OCI-LY3 (cell line): ENCODE measurements around the gene VPS4B.
"Not testable (repeated sequence)": the region's sequence is repeated elsewhere in the genome, so short reads cannot be mapped to it uniquely, and the experiment has no call there.

ENCODE experiments used
- H2AFZ ChIP-seq: fragments of 200-600, 300-600 bp; shearing (Covaris generic); 2 replicates; pipeline ENCODE4 v1.6.0; 2014; ENCODE audit warnings: antibody characterized with exemption, low read depth, low read length
- H3K27ac ChIP-seq: fragments of 200-600, 300-600 bp; sonication (generic); 2 replicates; pipeline ENCODE4 v1.5.1; 2014; ENCODE audit warnings: mild to moderate bottlenecking, low read length, moderate library complexity, mixed read lengths
- H3K27me3 ChIP-seq: fragments of 200-600, 300-600 bp; sonication (generic); 2 replicates; pipeline ENCODE4 v1.6.1; 2014; ENCODE audit warnings: low read depth, low read length, mixed read lengths
- H3K36me3 ChIP-seq: fragments of 200-600, 300-600 bp; sonication (generic); replicated peaks from 2 replicates; pipeline ENCODE3; 2014; ENCODE audit warnings: low read depth, low read length, mixed read lengths
- H3K4me1 ChIP-seq: fragments of 300-600, 200-600 bp; sonication (generic); 2 replicates; pipeline ENCODE4 v1.6.1; 2014; ENCODE audit warnings: low read length, mixed read lengths
- H3K4me2 ChIP-seq: fragments of 200-600, 300-600 bp; sonication (generic); 2 replicates; pipeline ENCODE4 v1.6.1; 2014; ENCODE audit warnings: low read length, mixed read lengths
- H3K4me3 ChIP-seq: fragments of 300-600, 200-600 bp; sonication (generic); 2 replicates; pipeline ENCODE4 v1.5.1; 2014; ENCODE audit warnings: antibody characterized with exemption, mild to moderate bottlenecking, low read length, moderate library complexity
- H3K79me2 ChIP-seq: fragments of 300-600, 200-600 bp; shearing (Covaris generic); 2 replicates; pipeline ENCODE4 v1.6.1; 2014; ENCODE audit warnings: mild to moderate bottlenecking, low read length, mixed read lengths
- H3K9ac ChIP-seq: fragments of 300-600, 200-600 bp; shearing (Covaris generic); 2 replicates; pipeline ENCODE4 v1.6.0; 2014; ENCODE audit warnings: mild to moderate bottlenecking, low read length, moderate library complexity
- H3K9me3 ChIP-seq: fragments of 200-600, 300-600 bp; shearing (Covaris generic); 2 replicates; pipeline ENCODE4 v1.6.1; 2014; ENCODE audit warnings: low read length, mixed read lengths; ENCODE audit not compliant: insufficient read depth
- H4K20me1 ChIP-seq: fragments of 200-600, 300-600 bp; sonication (generic); 2 replicates; pipeline ENCODE4 v1.6.1; 2016; ENCODE audit warnings: low read length, mixed read lengths; ENCODE audit not compliant: insufficient read depth
- EZH2phosphoT487 ChIP-seq: fragments of 200-600 bp; shearing (Covaris generic); IDR thresholded peaks from 2 replicates; pipeline ENCODE4 v1.6.1; 2018; ENCODE audit warnings: antibody characterized with exemption, mixed run types, low read depth
- TF ChIP-seq, protein P1 (sequence below): fragments of 200-600, 300-600 bp; sonication (generic); IDR thresholded peaks from 2 replicates; pipeline ENCODE4 v1.5.1; 2014; ENCODE audit warnings: antibody characterized with exemption, low read length, low read depth

Gene VPS4B

DNA sequence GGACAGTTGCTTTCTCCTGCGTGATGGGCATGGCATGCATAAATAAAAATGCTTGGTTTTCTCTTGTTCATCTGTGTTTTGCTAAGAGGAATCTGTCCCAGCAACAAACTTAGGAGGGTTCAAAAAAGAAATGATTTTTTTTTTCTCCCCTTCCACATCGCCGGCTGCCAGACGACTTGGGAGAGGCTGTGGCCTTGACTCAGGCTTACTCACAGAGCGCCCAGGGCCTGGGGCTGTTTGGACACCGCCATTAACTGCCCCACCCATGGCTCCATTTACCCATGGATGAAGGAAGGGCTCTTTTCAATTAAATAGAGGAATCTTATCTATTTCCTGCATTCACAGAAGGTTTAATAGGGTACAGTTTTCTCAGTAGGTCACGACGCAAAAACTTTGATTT is 32.2 kb upstream of the VPS4B start:
- Histone ChIP-seq H4K20me1 (no peaks in the 10 kb centered on the region), H3K79me2 (no peaks in the 10 kb centered on the region), H2AFZ (no peak overlapping the region), H3K4me3 (no peak overlapping the region), H3K4me2 (no peak overlapping the region), H3K27me3 (no peaks in the 10 kb centered on the region), H3K4me1 (no peaks in the 10 kb centered on the region), H3K9me3 (no peaks in the 10 kb centered on the region), H3K27ac (no peak overlapping the region), H3K9ac (no peak overlapping the region), H3K36me3 (no peaks in the 10 kb centered on the region)
- TF ChIP-seq EZH2phosphoT487 = no peak
- TF ChIP-seq, protein P1, sequence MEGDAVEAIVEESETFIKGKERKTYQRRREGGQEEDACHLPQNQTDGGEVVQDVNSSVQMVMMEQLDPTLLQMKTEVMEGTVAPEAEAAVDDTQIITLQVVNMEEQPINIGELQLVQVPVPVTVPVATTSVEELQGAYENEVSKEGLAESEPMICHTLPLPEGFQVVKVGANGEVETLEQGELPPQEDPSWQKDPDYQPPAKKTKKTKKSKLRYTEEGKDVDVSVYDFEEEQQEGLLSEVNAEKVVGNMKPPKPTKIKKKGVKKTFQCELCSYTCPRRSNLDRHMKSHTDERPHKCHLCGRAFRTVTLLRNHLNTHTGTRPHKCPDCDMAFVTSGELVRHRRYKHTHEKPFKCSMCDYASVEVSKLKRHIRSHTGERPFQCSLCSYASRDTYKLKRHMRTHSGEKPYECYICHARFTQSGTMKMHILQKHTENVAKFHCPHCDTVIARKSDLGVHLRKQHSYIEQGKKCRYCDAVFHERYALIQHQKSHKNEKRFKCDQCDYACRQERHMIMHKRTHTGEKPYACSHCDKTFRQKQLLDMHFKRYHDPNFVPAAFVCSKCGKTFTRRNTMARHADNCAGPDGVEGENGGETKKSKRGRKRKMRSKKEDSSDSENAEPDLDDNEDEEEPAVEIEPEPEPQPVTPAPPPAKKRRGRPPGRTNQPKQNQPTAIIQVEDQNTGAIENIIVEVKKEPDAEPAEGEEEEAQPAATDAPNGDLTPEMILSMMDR = no peak

DNA sequence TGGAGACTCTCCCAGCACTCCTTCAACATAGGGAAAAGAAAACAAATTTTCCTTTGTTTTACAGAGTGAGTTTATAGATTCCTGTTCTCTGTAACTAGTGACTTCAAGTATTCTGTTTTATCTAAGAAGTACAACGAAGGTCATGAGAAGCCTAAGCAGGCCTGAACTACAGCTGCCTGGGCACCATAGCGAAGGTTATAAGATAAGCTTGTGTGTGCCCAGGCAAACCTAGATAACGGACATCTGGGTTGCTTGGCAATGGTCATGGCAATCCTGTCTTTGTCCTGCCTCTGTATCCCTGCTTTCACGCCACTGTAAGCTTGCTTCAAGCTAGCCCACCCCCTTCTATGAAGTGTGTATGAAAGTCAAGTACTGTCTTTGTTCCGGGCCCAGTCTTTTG is 30.5 kb upstream of the VPS4B start:
- not testable (repeated sequence) for H3K27ac ChIP-seq, H3K9me3 ChIP-seq, H3K36me3 ChIP-seq, H3K27me3 ChIP-seq, H3K4me1 ChIP-seq, H3K4me2 ChIP-seq, H3K79me2 ChIP-seq, H4K20me1 ChIP-seq, H3K9ac ChIP-seq, H3K4me3 ChIP-seq, H2AFZ ChIP-seq

DNA sequence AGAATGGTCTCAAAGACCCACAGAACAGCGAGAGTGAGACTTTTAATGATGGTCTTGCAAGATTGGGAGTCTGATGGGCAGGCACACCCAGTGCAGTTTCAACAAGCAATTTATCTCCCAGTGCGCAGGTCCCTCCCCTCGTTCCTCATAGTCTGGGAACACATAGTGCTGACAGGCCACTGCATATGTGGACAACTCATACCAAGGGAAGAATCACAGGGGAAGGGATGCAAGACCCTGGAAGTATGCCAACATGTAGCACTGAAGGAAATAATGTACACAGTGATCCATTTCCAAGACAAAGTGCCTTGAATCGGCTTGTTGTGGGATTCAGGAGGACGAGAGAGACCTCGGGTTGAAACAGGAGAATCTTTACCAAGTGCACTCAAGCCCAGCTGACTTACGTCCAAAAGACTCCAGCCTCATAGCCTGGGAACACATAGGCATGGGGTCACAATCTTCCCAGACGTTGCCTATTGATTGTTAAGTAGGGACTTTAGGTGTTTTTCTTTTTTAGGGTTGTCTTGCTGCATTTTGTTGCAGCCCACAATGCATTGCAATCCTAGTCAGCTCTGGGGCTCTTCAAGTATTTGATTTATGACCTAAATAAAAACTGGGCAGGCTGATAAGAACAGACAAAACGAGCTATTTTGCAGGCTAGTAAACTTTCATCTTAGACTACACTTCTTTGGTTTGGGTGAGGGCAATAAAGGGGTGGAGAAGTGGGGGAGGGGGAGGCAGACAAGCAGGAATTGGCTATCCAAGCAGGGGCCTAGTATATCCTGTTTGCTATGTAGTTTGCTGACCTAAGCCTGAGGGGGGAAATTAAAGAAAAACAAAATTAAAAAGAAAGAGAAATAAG is 29.8 kb upstream of the VPS4B start:
- TF ChIP-seq EZH2phosphoT487 = no peak
- TF ChIP-seq, protein P1 = no peak
- Histone ChIP-seq H4K20me1 (no peaks in the 10 kb centered on the region), H3K4me2 (no peak overlapping the region), H3K79me2 (no peaks in the 10 kb centered on the region), H3K9ac (no peak overlapping the region), H2AFZ (no peak overlapping the region), H3K27me3 (no peaks in the 10 kb centered on the region), H3K36me3 (no peaks in the 10 kb centered on the region), H3K9me3 (no peaks in the 10 kb centered on the region), H3K27ac (no peak overlapping the region), H3K4me3 (no peak overlapping the region), H3K4me1 (no peaks in the 10 kb centered on the region)

DNA sequence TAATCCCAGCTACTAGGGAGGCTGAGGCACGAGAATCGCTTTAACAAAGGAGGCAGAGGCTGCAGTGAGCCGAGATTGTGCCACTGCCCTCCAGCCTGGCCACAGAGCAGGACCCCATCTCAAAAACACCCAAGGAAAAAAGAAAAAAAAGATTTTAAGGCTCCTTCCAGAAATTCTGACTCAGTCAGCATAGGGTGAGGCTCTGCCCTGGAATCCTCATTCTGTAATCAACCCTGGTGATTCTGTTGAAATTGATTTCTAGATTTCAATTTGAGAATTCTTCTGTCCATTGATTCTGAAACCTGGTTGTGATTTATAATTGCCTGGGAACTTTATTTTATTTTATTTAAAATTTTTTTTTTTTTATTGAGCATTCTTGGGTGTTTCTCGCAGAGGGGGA is 27.1 kb upstream of the VPS4B start:
- no peak overlapping the region for H3K4me3 ChIP-seq
- no peaks in the 10 kb centered on the region for H3K9me3 ChIP-seq
- no peak overlapping the region for H3K27ac ChIP-seq
- TF ChIP-seq, protein P1 = no peak
- no peak for TF ChIP-seq EZH2phosphoT487
- H4K20me1 ChIP-seq = no peaks in the 10 kb centered on the region
- peaks cover 7% of the 10 kb centered on the region for H3K4me1 ChIP-seq
- H3K36me3 ChIP-seq = no peaks in the 10 kb centered on the region
- no peak overlapping the region for H2AFZ ChIP-seq
- H3K27me3 ChIP-seq = no peaks in the 10 kb centered on the region
- H3K9ac ChIP-seq = no peak overlapping the region
- no peaks in the 10 kb centered on the region for H3K79me2 ChIP-seq
- H3K4me2 ChIP-seq = no peak overlapping the region
